HG02885 (cell line): Measurements from ENCODE around the gene CBX8.

Experiments used
- ATAC-seq: cut with Tn5 transposase; IDR thresholded peaks from one replicate; pipeline ENCODE4 v1.9.1; 2021; ENCODE audit warnings: mild to moderate bottlenecking; ENCODE audit not compliant: unreplicated experiment, poor library complexity

Gene CBX8

DNA sequence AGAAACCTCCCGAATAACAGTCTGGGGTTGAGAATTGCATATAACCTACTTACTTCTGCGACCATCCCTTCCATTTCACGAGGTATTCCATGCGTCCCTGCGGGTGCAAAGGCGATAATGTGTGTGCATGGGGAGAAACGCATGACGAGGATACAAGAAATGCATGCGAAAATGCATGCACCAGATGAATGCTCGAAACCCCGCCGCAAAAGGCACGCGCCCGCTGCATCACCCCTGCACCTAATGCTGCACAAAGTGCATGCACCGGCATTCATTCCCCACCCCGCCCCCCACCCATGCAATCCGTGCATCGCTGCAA lies 474 bp downstream of the CBX8 start:
- no peak for ATAC-seq

DNA sequence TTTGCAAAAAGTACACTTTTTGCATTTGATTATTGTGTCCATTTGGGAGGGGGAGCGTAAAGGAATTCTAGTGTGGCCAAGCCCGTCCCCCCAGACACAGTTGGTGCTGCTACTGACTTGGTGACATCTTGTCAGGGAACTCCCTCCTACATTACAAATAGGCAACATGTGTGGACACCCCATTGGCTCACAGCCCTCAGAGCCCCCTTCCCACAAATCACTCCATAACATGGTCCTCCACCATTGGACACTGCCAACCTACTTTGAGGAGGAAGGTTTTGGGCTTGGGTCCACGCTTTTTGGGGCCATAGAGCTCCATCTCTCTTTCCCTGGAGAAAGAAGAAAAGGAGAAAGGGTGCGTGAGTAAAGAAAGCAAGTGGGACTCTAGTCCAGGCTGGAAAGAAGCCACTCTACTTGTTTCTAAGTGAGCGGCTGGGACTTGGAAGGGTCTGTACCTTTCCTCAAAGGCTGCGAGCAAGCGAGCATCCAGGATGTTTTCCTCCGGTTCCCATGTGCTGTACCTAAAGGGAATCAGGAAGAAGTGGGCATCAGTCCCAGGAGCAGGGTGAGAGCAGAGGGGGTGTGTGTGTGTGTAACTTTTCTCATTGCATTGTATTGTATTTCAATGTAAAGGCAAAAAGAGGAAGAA lies 958 bp downstream of the CBX8 start:
- ATAC-seq = no peak

DNA sequence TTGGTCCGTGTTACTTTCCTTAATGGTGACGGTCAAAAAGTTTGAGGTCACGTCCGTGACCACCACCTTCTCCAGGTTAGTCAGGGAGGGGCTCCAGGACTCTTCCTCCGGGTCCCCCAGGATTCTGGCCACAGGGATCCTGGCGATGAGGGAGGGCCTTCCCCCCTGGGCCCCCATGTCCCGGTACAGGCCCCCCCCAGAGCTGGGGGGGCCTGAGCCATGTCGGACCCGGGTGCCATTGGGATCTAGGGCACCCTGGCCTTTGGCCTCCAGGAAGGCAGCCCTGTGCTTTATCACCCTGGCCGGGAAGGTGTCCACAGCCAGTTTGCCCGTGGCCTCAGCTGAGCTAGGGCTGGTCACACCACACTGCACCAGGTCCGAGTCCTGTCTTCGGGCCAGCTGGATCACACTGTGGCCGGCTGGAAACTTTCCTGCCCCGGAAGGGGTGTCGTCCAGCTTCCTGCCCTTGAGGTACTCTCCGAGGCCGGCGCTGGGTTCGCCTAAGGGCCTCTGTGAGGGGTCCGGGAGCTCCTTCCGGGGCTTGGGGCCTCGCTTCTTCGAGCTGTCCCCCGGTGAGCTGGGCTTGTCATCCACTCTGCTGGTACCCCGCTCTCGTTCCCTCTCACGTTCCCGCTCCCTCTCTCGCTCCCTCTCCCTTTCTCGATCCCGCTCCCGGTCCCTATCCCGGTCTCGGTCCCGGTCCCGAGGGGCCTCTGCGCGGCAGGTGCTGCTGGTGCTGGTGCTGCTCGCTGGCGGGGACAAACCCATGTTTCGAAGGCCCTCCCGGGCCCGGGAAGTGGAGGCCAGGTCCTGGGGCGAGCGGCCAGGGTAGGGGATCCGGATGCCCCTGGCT lies 2.0 kb downstream of the CBX8 start:
- no peak for ATAC-seq

DNA sequence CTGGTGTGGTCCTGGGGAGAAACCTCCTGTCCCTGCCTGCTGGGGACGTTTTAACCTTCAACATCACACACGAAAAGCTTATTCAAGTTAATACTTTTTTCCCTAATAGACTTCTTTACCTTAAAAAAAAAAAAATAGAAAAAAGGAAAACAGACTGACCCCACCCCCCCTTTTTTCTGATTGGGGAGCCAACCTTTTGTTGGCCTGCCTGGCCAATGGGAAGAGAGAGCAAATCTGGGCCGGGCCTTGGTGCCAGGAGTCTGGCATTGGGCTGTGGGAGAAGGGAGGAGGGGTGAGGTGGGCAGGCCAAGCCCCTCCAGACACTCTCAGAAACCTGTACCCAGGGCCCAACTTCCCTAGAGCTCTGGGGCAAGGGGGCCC lies 3.0 kb downstream of the CBX8 start:
- no peak for ATAC-seq

DNA sequence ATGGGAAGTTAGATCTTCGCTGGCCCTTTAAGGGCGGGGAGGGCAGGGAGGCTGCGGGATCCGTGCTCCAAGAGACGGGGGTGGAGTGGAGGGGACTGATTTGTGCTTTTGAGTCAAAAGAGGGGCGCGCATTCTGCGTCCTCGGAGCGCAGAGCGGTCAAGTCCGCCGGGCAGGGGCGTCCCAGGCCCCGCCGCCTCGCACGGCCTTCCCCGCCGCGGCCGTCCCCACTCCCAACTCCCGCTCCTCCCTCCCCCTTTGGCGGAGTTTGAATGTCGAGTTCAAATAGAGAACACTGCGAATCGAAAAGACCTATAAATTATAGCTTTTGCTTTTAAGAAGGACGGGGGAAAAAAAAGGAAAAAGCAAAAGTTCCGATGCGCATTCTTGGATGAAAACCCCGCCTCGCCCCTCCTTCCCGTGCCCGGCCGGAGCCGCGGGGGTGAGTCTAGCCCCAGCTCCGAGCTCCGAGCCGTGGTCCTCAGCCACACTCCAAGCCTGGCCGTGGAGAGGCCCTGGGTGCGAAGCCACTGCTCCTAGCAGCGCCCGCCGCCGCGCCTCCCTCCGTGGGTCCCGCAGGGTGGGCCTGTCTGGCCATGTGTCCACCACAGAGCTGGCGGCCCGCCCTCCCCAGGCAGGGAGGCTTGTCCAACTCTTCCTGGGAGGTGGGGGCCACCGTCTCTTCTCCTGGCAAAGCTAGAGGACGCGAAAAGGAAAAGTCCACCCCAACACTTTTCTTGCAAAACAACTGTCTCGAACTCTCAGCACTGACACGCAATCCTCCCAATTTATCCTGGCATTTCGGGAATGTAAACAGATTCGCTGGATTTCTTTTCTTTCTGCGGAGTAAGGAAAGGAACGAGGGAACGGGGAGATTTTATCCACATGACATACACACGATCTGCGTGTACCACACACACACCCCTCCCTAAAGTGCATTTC lies 3.6 kb downstream of the CBX8 start:
- ATAC-seq = no peak

DNA sequence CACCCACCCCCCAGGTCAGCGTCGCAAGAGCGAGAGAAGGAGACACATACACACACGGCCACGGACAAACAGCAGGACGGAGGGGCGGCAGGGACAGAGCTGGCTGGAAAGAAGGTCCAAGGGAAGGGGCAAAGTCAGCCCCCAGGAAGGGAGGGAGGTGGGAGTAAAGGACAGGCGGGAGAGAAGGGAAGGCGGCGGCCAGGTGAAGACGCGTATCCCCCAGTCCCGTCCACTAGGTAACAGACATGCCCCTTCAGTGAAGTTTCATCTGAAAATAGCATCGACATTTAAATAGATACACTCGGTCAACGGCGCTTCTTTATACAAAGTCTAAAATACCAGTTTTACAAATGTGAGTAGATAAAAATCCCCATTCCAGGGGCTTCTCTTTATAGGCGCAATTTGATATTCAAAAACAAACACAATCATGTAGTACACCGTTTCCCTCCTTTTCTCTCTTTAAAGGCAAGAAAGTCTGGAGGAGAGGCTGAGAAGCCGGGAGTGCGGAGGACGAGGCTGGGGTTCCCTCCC lies 4.5 kb downstream of the CBX8 start:
- ATAC-seq = no peak

DNA sequence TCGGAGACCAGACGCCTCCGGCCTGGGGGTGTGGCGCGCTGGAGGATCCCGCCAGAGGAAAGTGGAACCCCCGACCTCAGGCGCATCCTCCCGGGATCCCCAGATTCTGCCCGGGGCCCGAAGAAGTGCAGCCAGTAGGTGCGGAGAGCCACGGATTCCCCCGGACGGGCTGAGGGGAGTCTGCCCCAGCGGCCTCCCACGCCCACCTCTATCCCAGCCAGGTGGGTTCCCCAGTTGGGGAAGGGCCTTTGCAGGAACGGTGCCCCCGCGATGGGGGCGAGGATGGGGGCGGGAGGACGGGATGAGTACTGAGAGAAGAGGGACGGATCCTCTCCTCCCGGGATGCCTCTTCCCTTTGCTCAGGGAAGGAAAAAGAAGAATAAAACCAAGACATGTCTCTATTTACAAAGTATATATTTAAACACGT lies 5.1 kb downstream of the CBX8 start:
- ATAC-seq = no peak

DNA sequence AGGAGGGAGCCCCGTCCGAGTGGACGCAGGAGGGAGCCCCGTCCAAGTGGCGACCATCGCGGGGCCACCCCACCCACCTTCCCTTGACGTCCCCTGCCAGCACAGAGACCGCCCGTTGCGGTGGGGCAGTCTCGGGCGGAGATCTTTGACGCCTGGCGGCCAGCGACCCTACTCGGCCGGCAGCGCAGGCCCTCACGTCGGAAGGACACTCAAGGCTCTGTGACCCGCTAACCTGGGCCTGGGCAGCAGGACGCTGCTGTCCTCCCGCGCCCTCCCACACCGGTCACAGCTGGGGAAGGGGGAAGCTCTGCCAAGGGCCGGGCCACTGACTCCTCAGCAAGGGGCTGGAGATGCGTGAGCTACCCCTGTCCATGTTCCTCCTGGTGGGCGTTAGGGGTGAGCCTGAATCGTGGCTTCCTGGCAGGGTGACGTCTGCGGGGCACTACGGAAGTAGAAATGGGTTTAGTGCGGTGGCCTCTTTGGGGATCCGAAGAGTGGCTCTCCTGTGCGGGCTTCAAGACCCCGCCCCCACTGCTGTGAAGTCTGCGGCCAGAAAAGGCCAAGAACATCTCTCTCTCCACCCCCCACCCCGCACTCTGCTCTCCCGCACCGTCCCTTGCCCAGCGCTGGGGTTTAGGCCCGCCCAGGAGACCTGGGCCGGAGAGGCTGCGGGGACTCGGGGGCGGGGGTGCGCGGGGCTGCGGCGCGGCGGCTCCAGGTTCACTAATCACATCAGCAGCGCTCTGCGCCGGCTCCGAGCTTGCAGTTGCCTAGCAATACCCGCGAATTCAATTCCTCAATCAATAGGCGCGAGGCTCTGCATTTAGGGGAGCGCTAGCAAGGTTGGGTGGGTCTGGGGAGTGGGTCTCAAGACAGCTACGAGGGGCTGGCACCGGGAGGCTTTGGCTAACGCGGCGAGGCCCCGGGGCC lies 5.8 kb downstream of the CBX8 start:
- no peak for ATAC-seq

DNA sequence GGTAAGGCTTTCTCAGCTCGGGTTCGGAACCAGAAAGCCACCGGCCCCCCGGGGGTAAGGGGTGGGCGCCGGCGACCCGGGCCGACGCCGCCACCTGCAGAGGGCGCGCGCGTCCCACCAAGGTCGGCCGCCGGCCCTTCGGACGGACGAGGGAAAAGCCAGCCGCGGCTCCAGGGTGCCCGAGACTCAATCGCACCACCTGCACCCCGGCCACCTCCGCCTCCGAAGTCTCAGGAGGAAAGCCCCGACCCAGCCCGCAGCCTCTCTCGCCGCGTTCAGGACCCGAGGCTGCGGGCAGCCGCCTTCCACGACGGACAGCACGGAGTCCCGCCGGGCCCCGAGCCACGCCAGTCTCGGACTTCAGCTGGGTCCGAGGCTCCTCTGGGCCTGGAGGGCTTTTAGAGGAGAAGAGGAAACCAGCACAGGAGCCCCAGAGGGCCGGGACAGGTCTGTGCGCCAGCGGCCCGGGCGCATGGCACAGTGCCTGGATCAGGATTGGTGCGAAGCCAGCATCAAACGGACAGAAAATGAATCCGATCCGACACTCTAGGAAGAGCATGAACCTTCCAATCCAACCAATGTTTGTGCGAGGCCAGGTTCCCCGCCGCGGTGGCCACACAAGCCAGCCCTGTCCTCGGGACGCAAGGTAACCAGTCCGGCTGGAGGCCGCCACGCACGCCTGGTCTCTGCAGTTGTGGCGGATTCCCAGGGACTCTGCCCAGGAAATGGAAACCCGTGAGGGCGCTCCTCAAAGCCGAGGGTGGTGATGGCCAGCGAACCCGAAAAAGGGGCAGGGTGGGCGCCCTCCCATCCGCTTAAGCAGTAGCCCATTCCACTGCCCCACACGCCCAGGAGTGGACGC lies 6.7 kb downstream of the CBX8 start:
- ATAC-seq = no peak

DNA sequence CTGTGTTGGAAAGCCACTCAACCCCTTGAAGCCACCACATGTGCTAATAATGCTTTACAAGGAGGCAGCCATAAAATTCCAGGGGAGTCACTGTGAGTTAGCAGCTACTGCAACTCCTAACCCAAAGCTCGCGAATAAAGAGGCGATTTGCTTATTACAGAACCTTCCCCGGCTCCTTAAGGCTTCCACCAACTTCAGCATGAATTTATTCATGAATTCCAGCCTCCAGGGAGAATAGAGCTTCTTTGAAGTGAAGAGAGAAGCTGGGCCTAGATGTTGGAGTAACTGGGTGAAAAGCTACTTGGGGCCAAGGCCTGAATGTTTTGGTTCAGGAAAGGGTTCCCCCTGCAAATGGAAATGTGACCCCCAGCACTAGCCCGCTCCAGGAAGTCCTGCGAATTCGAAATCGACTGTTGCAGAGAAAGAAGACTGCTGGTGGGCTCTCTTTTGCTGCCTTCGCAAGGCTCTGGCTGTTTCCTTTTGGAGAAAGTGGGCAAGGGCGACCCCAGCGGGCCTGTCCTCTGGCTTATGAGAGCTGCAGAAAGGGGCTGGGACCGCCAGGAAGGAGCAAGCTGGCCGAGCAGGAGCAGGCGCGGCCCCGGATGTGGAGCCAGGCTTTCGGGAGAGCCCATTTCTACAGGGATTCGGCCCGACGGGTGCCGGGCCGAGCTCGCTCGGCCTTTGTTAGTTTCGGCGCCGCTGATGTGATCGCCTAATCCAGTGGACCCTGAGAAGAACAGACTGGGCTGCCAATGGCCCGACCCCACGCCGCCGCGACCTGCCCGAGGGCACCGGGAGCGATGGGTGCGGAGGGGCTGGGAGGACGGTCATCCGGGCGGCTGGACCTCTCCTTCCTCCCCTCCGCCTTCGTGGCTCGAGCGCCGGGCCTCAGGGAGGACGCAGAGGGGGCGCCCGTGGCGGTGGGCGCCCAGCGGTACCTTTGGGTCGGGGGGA lies 7.6 kb downstream of the CBX8 start:
- no peak for ATAC-seq

DNA sequence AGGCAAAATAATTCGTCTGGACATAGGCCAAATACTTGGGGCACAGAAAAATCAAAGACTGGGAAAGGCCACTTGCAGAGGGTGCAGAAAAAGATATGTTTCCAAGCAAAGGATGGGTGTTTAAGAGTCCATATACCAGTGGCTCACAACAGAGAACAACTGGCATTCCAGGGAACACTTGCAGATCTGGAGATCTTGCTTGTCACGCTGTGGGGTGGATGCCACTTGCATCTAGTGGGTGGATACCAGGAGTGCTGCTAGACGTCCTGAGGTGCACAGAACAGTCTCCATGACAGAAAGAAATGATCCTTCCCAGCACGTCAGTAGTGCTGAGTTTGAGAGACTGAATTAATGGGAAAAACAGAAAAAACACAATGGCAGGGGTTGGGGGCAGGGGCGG lies 8.4 kb downstream of the CBX8 start:
- ATAC-seq = no peak

DNA sequence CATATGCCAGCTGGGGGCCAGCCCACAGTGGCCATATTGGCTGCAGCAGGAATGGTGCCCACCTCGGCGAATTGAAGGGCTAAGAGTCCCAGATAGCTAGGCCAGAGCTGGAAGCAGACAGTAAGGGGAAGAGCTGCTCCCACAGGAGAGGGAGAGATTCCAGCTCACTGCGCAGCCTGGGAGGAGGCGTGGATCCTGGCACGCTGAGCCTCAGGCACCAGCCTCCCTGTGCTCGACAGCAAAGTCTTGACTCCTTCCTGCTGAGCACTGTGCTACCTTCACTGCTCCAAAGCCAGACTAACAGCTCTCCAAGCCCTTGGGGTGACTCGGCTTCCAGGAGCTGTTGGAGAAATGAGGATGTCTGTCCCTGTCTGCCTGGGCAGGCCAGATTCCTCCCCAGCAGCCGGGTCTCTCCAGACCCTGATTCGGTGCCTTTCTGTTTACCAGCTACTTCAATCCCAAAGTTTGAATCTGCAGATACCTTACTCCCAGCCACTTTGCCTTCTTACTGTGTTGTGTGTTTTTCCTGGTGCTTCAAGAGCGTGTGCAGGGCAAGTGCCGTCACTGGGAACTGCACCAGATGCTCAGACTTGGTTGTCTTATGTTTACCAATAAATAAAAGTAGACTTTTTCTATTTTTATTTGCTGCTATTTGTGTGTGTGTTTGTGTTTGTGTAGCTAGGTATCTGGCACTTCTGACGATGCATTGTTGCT lies 9.8 kb downstream of the CBX8 start:
- ATAC-seq = no peak

DNA sequence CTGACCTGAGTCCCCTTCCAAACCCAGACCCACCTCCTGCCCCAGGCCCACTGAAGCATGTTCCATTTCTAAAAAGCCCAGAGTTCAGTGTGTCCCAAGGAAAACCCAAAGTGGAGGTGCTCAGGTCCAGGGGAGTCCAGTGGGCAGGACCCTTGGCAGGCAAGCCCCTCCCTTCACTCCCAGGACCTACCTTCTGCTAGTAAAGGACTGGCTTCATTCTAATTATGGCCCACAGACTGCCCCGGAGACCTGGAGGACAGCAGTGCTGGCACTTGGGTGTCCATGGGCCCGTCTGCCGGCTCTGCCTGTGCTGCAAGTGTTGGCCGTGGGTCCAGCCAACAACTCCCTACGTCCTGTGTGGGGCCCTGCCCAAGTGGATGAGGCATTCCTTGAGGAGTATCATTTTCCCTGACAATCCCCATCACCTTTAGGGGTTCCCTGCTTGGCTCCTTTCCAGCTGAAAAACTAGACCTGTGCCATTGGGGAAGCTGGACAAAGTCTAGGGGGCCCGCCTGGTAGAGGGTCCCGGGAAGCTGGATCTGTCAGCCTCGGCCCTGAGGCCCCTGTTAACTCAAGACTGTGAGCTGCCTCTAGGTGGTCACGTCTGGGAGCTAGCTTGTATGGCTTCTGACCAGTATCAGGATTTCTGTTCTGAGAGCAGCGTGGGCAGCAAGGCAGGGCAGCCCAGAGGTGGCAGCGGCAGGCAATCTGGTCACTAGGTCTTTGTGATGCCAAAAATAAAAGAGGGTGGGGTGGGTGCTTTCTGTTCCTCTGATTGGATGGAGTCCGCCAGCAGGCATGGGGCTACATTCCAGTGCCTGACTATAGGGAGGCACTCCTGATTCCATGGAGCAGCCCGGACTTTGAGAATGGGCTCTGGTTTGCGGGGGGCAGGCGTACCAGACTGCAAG lies 10.7 kb downstream of the CBX8 start:
- no peak for ATAC-seq

DNA sequence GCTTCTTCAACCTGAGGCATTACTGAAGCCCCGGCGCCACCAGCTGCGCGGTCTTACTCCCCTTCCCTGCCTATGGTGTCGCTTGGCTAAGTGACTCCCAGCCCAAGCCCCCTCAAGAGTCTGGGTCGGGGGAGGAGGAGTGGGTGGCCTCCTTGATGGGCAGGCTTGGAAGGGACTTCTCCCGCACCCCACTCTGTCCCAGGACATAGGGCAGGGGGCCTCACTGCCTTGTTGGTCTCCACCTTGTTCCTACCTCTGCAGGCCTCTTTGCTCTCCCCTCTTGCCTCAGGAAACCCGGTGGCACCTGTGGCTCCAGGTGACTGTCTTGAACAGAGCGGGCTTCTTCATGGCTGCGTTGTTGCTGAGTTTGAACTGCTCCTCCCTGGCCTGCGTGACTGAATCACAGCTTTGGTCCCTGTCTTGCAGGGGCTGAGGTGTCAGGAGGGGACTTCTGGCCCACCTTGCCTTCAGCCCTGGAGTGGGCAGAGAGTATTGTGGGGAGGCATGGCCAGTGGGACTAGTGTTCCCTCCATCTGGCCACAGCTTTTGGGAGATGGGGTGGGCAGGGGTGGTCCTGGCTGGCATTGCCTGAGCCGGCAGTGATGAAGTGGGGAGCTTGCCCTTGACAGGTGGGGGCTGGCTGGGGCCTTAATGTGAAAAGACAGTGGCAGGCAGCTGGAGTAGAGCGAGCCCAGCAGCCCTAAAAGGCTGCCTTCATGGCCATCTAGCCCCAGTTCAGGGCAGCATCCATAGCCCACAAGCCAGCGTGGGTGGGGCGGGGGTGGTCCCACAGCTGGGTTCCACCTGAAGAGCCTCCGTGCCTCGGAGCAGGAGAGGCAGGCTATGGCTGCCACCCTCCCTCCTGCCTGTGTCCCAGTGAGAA lies 11.6 kb downstream of the CBX8 start:
- ATAC-seq = no peak

DNA sequence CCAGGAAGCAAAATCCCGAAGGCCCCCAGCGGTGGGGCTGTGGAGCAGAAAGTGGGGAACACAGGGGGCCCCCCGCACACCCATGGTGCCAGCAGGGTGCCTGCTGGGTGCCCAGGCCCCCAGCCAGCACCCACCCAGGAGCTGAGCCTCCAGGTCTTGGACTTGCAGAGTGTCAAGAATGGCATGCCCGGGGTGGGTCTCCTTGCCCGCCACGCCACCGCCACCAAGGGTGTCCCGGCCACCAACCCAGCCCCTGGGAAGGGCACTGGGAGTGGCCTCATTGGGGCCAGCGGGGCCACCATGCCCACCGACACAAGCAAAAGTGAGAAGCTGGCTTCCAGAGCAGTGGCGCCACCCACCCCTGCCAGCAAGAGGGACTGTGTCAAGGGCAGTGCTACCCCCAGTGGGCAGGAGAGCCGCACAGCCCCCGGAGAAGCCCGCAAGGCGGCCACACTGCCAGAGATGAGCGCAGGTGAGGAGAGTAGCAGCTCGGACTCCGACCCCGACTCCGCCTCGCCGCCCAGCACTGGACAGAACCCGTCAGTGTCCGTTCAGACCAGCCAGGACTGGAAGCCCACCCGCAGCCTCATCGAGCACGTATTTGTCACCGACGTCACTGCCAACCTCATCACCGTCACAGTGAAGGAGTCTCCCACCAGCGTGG lies 12.4 kb downstream of the CBX8 start:
- no peak for ATAC-seq
